ENCODE data around the gene GPS1. TPM values are rescaled to one million over a fixed set of nuclear protein-coding genes. Genes with fewer than 3 reads are reported as not detected.

The GPS1 gene
- total RNA-seq, 1 donor: 93.7 TPM

- no peaks in the 10 kb centered on the region for H3K9me3 ChIP-seq (ENCODE audit: low read depth, low read length)
- H2AFZ ChIP-seq (ENCODE audit: low read length): no peak overlapping the region
- H3K27ac ChIP-seq (ENCODE audit: low read depth, low read length): no peak overlapping the region
- H3K79me2 ChIP-seq (ENCODE audit: insufficient read depth, low read length): no peaks in the 10 kb centered on the region
- peaks cover 17% of the 10 kb centered on the region for H3K4me1 ChIP-seq (ENCODE audit: insufficient read depth, low read length)
- peaks cover 2% of the 10 kb centered on the region for H4K20me1 ChIP-seq (ENCODE audit: insufficient read depth, low read length)
- H3K4me3 ChIP-seq (ENCODE audit: insufficient read depth, low read length): no peak overlapping the region
- no peak for DNase-seq (ENCODE audit: insufficient read length, low spot score, missing footprints)
- H3K27me3 ChIP-seq (ENCODE audit: insufficient read depth, low read length): no peaks in the 10 kb centered on the region
- H3K36me3 ChIP-seq (ENCODE audit: insufficient read depth, low read length): no peaks in the 10 kb centered on the region
- TF ChIP-seq CTCF (IDR thresholded peaks at IDR 0.05; ENCODE audit: extremely low read depth, low read depth, low read length): no peak
- H3K4me2 ChIP-seq (ENCODE audit: insufficient read depth, low read length): no peak overlapping the region
Observed at GRCh38 chr17:82011617-82012187, 40.0 kb upstream of the GPS1 start.

- Histone ChIP-seq H3K79me2 (ENCODE audit: insufficient read depth, low read length) (no peaks in the 10 kb centered on the region), H3K4me2 (ENCODE audit: insufficient read depth, low read length) (no peak overlapping the region), H3K27me3 (ENCODE audit: insufficient read depth, low read length) (no peaks in the 10 kb centered on the region), H3K36me3 (ENCODE audit: insufficient read depth, low read length) (no peaks in the 10 kb centered on the region), H4K20me1 (ENCODE audit: insufficient read depth, low read length) (peaks cover 2% of the 10 kb centered on the region), H3K9me3 (ENCODE audit: low read depth, low read length) (no peaks in the 10 kb centered on the region), H3K27ac (ENCODE audit: low read depth, low read length) (no peak overlapping the region), H2AFZ (ENCODE audit: low read length) (no peak overlapping the region), H3K4me3 (ENCODE audit: insufficient read depth, low read length) (no peak overlapping the region), H3K4me1 (ENCODE audit: insufficient read depth, low read length) (peaks cover 12% of the 10 kb centered on the region)
- no peak for DNase-seq (ENCODE audit: insufficient read length, low spot score, missing footprints)
- TF ChIP-seq CTCF (IDR thresholded peaks at IDR 0.05; ENCODE audit: extremely low read depth, low read depth, low read length): no peak
Observed at GRCh38 chr17:82012261-82012639, 39.4 kb upstream of the GPS1 start.

- DNase-seq (ENCODE audit: insufficient read length, low spot score, missing footprints): no peak
- H3K4me1 ChIP-seq (ENCODE audit: insufficient read depth, low read length): peaks cover 7% of the 10 kb centered on the region
- H3K27ac ChIP-seq (ENCODE audit: low read depth, low read length): no peak overlapping the region
Observed at GRCh38 chr17:82012640-82013295, 38.9 kb upstream of the GPS1 start.

More at GRCh38 chr17:82012640-82013295, 38.9 kb upstream of the GPS1 start:
- no peak for TF ChIP-seq CTCF (IDR thresholded peaks at IDR 0.05; ENCODE audit: extremely low read depth, low read depth, low read length)
- no peaks in the 10 kb centered on the region for H3K9me3 ChIP-seq (ENCODE audit: low read depth, low read length)
- no peaks in the 10 kb centered on the region for H3K36me3 ChIP-seq (ENCODE audit: insufficient read depth, low read length)
- H3K27me3 ChIP-seq (ENCODE audit: insufficient read depth, low read length): no peaks in the 10 kb centered on the region
- H3K79me2 ChIP-seq (ENCODE audit: insufficient read depth, low read length): no peaks in the 10 kb centered on the region
- H2AFZ ChIP-seq (ENCODE audit: low read length): no peak overlapping the region
- H3K4me2 ChIP-seq (ENCODE audit: insufficient read depth, low read length): no peak overlapping the region
- no peak overlapping the region for H3K4me3 ChIP-seq (ENCODE audit: insufficient read depth, low read length)
- peaks cover 2% of the 10 kb centered on the region for H4K20me1 ChIP-seq (ENCODE audit: insufficient read depth, low read length)

Data from osteoblast (primary cell).